ENCODE measurements around the gene PHF20.
"Not testable (repeated sequence)": the region's sequence is repeated elsewhere in the genome, so short reads cannot be mapped to it uniquely, and the experiment has no call there.

PHF20 gene

DNA sequence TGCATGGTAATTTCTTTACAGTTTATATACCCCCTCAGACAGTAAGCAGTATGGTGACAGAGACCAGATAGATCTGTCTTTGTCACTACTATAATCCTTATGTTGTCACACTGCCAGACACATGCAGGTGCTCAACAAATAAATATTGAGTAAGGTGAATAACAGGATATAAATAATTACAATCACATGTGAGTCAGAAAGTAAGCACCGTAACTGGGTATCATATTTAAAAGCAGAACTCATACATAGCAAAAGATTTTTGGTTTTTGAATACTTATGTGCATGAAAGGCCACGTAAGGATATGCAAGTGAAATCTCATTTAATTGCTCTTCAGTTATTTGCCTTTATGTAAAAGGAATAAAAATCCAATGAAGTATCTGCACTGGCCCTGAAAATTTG, 214.0 kb downstream of the PHF20 start:
- no peak for DNase-seq

DNA sequence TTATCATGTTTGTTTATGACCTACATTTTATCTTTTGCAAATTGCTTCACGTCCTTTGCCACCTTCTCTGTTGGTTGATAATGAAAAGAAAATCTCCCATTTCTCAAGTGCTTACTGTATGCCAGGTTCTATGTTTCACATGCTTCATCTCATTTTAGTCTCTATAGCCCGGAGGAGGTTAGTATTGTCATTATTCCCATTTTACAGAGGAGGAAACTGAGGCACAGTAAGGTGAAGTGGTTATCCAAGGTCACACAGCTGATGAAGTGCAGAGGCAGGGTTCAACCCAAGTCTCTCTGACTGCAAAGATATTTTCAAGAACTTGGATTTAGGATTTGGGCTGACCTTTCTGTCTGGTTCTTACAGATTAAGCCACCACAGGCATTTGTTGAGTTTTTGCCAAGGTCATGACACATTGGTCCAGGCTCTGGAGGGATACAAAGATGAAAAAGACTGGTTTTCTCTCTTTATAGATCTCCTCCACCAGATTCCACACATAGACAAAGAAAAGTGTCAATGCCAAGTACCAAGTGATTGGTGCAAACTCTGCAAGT, 217.2 kb downstream of the PHF20 start:
- no peak for DNase-seq

DNA sequence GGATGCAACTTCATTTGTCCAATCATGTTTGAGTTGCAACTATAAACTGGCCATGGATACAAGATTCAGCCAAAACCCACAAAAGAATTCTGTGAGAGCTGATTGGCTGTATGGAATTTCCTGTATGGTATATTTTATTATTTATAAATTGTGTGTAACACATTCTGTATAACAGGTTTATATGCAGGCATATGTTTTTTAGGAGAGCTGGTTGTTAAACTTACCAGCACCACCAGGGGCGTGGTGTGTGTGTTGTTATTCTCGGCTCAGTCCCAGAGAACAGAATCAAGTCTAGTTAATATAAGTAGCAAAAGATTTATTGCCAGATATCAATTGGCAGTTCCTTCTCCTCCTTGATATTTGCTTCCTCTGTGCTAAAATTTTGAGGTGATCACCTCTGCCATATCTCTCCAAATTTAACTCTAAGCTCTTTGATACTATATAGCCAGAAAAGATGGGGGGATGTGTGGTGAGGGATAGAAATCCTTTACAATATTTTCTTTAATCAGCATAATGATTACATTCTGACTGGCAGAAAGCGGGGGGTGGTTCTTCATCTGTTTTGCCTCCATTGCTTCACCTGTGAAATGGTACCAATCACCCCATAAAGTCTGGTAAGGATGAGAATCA, 219.4 kb downstream of the PHF20 start:
- peak; percentile 25 for DNase-seq

DNA sequence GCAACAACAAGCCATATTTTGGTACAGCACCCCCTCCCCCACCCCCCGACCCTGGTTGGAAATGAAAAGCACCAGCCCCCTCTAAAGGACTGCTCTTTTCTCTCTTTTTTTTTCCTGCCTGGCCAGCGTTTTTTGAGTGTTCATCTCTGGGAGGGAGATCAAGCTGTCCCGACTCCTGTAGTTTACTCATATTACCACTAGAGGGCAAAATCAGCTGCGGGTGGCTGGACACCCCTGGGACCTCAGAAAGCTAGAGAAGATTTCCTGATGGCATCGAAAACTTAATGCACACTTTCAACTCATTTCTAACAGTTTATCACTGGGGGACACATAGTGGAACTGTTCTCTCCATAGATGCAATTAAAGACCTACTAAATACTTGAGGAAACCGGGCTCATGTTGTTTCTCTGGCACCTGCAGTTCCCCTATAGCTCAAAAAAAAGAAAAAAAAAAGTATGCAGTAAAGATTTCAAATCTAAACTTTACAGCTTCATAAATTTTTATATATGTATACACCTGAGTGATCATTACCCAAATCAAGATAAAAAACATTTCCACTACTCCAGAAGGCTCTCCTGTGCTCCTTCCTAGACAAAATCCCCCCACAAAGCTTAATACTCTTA, 221.0 kb downstream of the PHF20 start:
- peak; percentile 3 for DNase-seq

DNA sequence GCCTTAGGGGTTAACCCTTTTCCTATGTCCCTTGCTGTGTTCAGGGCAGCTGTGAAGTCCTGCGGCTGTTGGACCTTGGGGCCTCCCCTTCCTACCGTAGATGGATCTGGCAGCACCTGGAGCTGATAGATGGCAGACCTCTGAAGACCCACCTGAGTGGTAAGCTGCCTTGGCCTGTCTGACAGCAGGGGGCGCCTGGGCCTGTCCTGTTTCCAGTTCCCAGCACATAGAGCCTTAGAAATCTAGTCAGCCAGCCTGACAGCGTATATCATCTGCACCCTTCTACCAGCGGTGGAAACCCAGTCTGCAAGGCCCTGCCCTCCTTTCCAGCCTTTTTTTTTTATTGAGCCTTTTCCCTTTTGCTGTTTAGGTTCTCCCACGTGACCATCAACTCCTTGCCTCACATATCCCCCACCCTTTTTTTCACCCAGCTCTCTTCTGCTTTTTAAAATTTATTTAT, 223.2 kb downstream of the PHF20 start:
- DNase-seq, result peak; percentile 77

DNA sequence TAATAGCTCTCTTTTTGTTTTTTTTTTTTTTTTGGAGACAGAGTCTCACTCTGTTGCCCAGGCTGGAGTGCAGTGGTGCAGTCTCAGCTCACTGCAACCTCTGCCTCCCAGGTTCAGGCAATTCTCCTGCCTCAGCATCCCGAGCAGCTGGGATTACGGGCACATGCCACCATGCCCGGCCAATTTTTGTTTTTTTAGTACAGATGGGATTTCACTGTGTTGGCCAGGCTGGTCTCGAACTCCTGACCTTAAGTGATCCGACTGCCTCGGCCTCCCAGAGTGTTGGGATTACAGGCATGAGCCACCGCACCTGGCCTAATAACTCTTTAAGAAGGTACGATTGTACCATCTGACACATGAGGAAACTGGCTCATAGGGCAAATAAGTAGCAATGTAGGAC, 224.7 kb downstream of the PHF20 start:
- not testable (repeated sequence) for DNase-seq

Data from NCI-H510A (cell line).